ENCODE results near the gene ZNF536. TPM values are rescaled to one million over a fixed set of nuclear protein-coding genes. Genes with fewer than 3 reads are reported as not detected.

The ZNF536 gene
- total and polyA plus RNA-seq, 3 donors from 2014 or later, result 6.6 to 57.6 (median 35.1) TPM

GRCh38 chr19:30518965-30519606 lies 146.9 kb downstream of the ZNF536 start:
- H3K4me1 ChIP-seq, result no peaks in the 10 kb centered on the region
- WGBS, 2 donors, result 60 to 80% methylated on average over 1 to 13 of the region's 13 CpGs

DNA sequence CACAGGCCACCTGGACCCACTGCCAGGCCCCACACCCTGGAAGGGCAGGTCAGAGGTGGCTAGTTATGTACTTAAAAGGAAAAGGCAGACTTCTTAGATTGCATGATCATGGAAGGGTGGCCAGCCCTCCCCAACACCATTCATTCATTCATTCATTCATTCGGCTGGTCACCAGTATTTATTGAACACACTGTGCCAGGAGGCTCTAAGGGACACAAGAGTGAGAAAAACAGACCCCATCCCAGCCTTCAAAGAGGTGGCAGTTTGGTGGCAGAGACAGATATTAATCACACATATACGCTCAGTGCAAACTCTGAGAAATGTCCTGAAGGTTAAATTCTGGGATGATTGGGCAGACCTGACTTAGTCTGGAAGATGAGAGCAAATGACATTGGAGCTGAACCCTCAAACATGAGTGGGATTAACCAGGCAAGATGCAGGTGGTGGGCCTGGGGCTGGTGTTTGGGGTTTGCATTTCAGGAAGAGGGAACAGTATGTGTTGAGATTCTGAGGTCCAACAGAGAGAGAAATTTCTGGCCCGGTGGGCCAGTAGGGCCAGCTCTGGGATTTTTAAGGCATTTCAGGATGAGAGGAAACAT lies 147.5 kb downstream of the ZNF536 start:
- no peaks in the 10 kb centered on the region for H3K36me3 ChIP-seq (ENCODE audit: low read depth, missing control alignments)
- no peak overlapping the region for H3K4me3 ChIP-seq
- H3K27me3 ChIP-seq, result no peaks in the 10 kb centered on the region
- WGBS, 2 donors, result 90 to 97% methylated on average over 3 of the region's 3 CpGs
- TF ChIP-seq POLR2A (IDR thresholded peaks at IDR 0.05) (no peak), CTCF (IDR thresholded peaks at IDR 0.05) (no peak)
- H3K9me3 ChIP-seq, result no peaks in the 10 kb centered on the region
- H3K4me1 ChIP-seq, result no peaks in the 10 kb centered on the region
- intact Hi-C loops (cut with DNase I; ENCODE audit: low total_unique reads), result no loop called here
- no peak for DNase-seq
- H3K27ac ChIP-seq, result no peak overlapping the region

More at GRCh38 chr19:30518965-30519606, 146.9 kb downstream of the ZNF536 start:
- H3K27ac ChIP-seq, result no peak overlapping the region
- no peak for DNase-seq
- no peaks in the 10 kb centered on the region for H3K27me3 ChIP-seq
- H3K36me3 ChIP-seq (ENCODE audit: low read depth, missing control alignments), result no peaks in the 10 kb centered on the region
- intact Hi-C loops (cut with DNase I; ENCODE audit: low total_unique reads), result no loop called here
- no peak overlapping the region for H3K4me3 ChIP-seq
- no peak for TF ChIP-seq POLR2A (IDR thresholded peaks at IDR 0.05)
- no peak for TF ChIP-seq CTCF (IDR thresholded peaks at IDR 0.05)
- no peaks in the 10 kb centered on the region for H3K9me3 ChIP-seq

- Histone ChIP-seq H3K9me3 (no peaks in the 10 kb centered on the region), H3K36me3 (ENCODE audit: low read depth, missing control alignments) (no peaks in the 10 kb centered on the region), H3K27me3 (no peaks in the 10 kb centered on the region), H3K4me1 (no peaks in the 10 kb centered on the region), H3K4me3 (no peak overlapping the region), H3K27ac (no peak overlapping the region)
- TF ChIP-seq CTCF (IDR thresholded peaks at IDR 0.05) (no peak), POLR2A (IDR thresholded peaks at IDR 0.05) (no peak)
- no peak for DNase-seq
- intact Hi-C loops (cut with DNase I; ENCODE audit: low total_unique reads), result no loop called here
- WGBS, 2 donors, result 94 to 100% methylated on average over 4 to 9 of the region's 9 CpGs
Measured at GRCh38 chr19:30520735-30521479, 148.7 kb downstream of the ZNF536 start.

GRCh38 chr19:30521937-30522336 lies 149.8 kb downstream of the ZNF536 start:
- 52 to 84% methylated on average over 3 of the region's 3 CpGs for WGBS, 2 donors
- Histone ChIP-seq H3K4me1 (no peaks in the 10 kb centered on the region), H3K9me3 (no peaks in the 10 kb centered on the region), H3K36me3 (ENCODE audit: low read depth, missing control alignments) (no peaks in the 10 kb centered on the region), H3K27ac (no peak overlapping the region), H3K27me3 (no peaks in the 10 kb centered on the region), H3K4me3 (no peak overlapping the region)
- DNase-seq, result no peak
- TF ChIP-seq CTCF (IDR thresholded peaks at IDR 0.05), result no peak
- TF ChIP-seq POLR2A (IDR thresholded peaks at IDR 0.05), result no peak
- intact Hi-C loops (cut with DNase I; ENCODE audit: low total_unique reads), result no loop called here
